Cardiac muscle cell (in vitro differentiated cells and primary cell): ENCODE results near the gene SPP1. TPM values are rescaled to one million over a fixed set of nuclear protein-coding genes. Genes with fewer than 3 reads are reported as not detected.

ENCODE experiments used
- DNase-seq, 2 donors: peaks; one replicate each; pipeline versions ENCODE4 v3.0.0 to v3.0.0-alpha.2; 2010 to 2017; ENCODE audit warnings: low read depth in 1 of 2, low spot score in 1 of 2
- H3K27ac ChIP-seq: fragments of 200-600 bp; sonication (generic); 2 replicates; pipeline ENCODE4 v1.5.1; 2016
- H3K27me3 ChIP-seq: fragments of 200-600 bp; sonication (generic); 2 replicates; pipeline ENCODE4 v1.6.0; 2016; ENCODE audit warnings: control low read depth
- H3K36me3 ChIP-seq: fragments of 200-600 bp; sonication (generic); 2 replicates; pipeline ENCODE4 v1.5.1; 2016; ENCODE audit warnings: control low read depth
- H3K4me1 ChIP-seq: fragments of 200-600 bp; sonication (generic); 2 replicates; pipeline ENCODE4 v1.8.1; 2017; ENCODE audit warnings: low read depth, mild to moderate bottlenecking, mixed run types
- H3K4me3 ChIP-seq: fragments of 200-600 bp; sonication (generic); 2 replicates; pipeline ENCODE4 v1.5.1; 2016; ENCODE audit warnings: mild to moderate bottlenecking
- H3K9me3 ChIP-seq: fragments of 200-600 bp; sonication (generic); 2 replicates; pipeline ENCODE4 v1.5.1; 2017; ENCODE audit warnings: low read depth, mild to moderate bottlenecking, control low read depth
- CTCF ChIP-seq: IDR thresholded peaks from 2 replicates; pipeline ENCODE4 v1.5.1; 2012; ENCODE audit warnings: low read depth, mild to moderate bottlenecking, low read length
- polyA plus RNA-seq: library from polyadenylated mRNA; unstranded; fragments of >200 nt; fragmentation: Nextera tagmentation; extraction: Ambion mirVana; gene quantifications from 2 replicates; pipeline ENCODE4 v1.2.1, GENCODE V29; 2016
- total RNA-seq: library from RNA; depleted of rRNA; stranded (reverse); fragments of >200 nt; gene quantifications from 2 replicates; pipeline ENCODE4 v1.2.3, GENCODE V29; 2016

SPP1 gene
- total and polyA plus RNA-seq, 2 experiments from 2014 or later = 0.12 to 0.54 TPM

- DNase-seq = no peak
- no peaks in the 10 kb centered on the region for H3K36me3 ChIP-seq
- no peak for TF ChIP-seq CTCF
- H3K9me3 ChIP-seq = no peaks in the 10 kb centered on the region
- no peaks in the 10 kb centered on the region for H3K27me3 ChIP-seq
- no peaks in the 10 kb centered on the region for H3K4me1 ChIP-seq
- H3K27ac ChIP-seq = no peak overlapping the region
- H3K4me3 ChIP-seq = no peak overlapping the region
Observed at GRCh38 chr4:87966095-87966496, 9.4 kb upstream of the SPP1 start.

GRCh38 chr4:87967193-87967592, 8.3 kb upstream of the SPP1 start:
- Histone ChIP-seq H3K36me3 (no peaks in the 10 kb centered on the region), H3K9me3 (no peaks in the 10 kb centered on the region), H3K4me1 (no peaks in the 10 kb centered on the region), H3K27me3 (no peaks in the 10 kb centered on the region), H3K4me3 (no peak overlapping the region), H3K27ac (no peak overlapping the region)
- no peak for DNase-seq
- no peak for TF ChIP-seq CTCF

DNA sequence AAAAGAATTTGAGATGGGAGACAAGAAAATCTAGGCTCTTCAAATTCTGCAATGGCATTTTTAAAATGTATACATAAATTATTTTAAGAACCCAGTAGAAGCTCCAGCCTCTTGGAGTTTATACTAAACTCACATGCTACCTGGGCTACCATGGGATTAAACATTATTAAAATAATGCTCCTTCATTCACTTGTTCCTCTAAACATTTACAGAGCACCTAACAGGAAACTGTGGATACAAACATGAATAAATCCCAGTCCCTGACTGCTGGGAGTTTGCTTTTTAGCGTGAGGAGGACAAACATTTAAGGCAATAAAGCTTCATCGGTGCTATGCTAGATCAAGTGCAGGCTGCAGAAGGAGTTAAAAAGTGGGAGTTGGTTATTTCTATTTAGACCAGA, 5.4 kb upstream of the SPP1 start:
- no peak for DNase-seq
- H3K4me1 ChIP-seq = no peaks in the 10 kb centered on the region
- no peak for TF ChIP-seq CTCF
- H3K9me3 ChIP-seq = no peaks in the 10 kb centered on the region
- no peaks in the 10 kb centered on the region for H3K27me3 ChIP-seq
- no peak overlapping the region for H3K27ac ChIP-seq
- no peaks in the 10 kb centered on the region for H3K36me3 ChIP-seq
- no peak overlapping the region for H3K4me3 ChIP-seq

DNA sequence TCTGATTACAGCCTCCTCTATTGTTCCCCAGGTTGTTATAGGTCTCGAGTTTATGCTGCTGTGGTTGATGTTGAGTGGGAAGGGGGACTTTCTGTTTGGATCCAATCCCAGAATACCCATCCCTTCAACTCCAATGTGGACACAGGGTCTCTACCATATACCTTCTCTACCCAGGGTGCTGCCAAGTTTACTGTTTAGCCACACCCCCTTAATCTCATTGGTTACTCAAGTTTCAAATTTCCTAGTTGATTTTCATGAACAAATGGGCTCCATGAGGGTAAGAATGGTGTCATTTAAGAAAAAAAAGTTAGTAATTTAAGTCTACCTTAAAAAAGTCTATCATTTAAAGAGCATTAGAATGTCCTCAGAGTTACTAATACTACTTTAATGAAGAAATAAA, 3.6 kb upstream of the SPP1 start:
- no peak for TF ChIP-seq CTCF
- Histone ChIP-seq H3K4me1 (no peaks in the 10 kb centered on the region), H3K27ac (no peak overlapping the region), H3K9me3 (no peaks in the 10 kb centered on the region), H3K27me3 (no peaks in the 10 kb centered on the region), H3K36me3 (no peaks in the 10 kb centered on the region), H3K4me3 (no peak overlapping the region)
- no peak for DNase-seq

- H3K4me1 ChIP-seq = no peaks in the 10 kb centered on the region
- no peaks in the 10 kb centered on the region for H3K9me3 ChIP-seq
- peak; percentile 80 for TF ChIP-seq CTCF
- H3K36me3 ChIP-seq = no peaks in the 10 kb centered on the region
- DNase-seq = peak; percentile 65 to 69
- no peaks in the 10 kb centered on the region for H3K27me3 ChIP-seq
- no peak overlapping the region for H3K27ac ChIP-seq
- no peak overlapping the region for H3K4me3 ChIP-seq
Observed at GRCh38 chr4:87973283-87974169, 2.0 kb upstream of the SPP1 start.
